HFF-Myc (cell line): ENCODE results near the gene KIAA1614.

Source experiments
- DNase-seq: peaks from one replicate; pipeline ENCODE4 v3.0.0-alpha.2; 2011; ENCODE audit warnings: low read depth; ENCODE audit errors: extremely low read depth
- H3K4me3 ChIP-seq: replicated peaks from 2 replicates; pipeline ENCODE4 v1.5.1; 2011; ENCODE audit warnings: low read depth, mild to moderate bottlenecking, control low read depth, low read length
- CTCF ChIP-seq: IDR thresholded peaks from 2 replicates; pipeline ENCODE4 v1.5.1; 2012; ENCODE audit warnings: mild to moderate bottlenecking, low read depth, low read length, control low read depth; ENCODE audit errors: missing control alignments

The KIAA1614 gene

GRCh38 chr1:180923887-180924286, 11.2 kb downstream of the KIAA1614 start:
- DNase-seq = no peak
- no peak for TF ChIP-seq CTCF
- no peak overlapping the region for H3K4me3 ChIP-seq

- no peak for TF ChIP-seq CTCF
- DNase-seq = no peak
- H3K4me3 ChIP-seq = no peak overlapping the region
These were observed 12.2 kb downstream of the KIAA1614 start for GRCh38 chr1:180924939-180925338.

- no peak for TF ChIP-seq CTCF
- H3K4me3 ChIP-seq = no peak overlapping the region
- DNase-seq = no peak
These were observed 12.9 kb downstream of the KIAA1614 start for GRCh38 chr1:180925471-180926051.

GRCh38 chr1:180926164-180926981, 13.7 kb downstream of the KIAA1614 start:
- H3K4me3 ChIP-seq = no peak overlapping the region
- TF ChIP-seq CTCF = no peak
- DNase-seq = peak; percentile 9

GRCh38 chr1:180927348-180927747, 14.7 kb downstream of the KIAA1614 start:
- no peak for DNase-seq
- no peak for TF ChIP-seq CTCF
- H3K4me3 ChIP-seq = no peak overlapping the region

GRCh38 chr1:180927841-180928240, 15.1 kb downstream of the KIAA1614 start:
- no peak for DNase-seq
- TF ChIP-seq CTCF = no peak
- no peak overlapping the region for H3K4me3 ChIP-seq
